HEK293T (cell line): Measurements from ENCODE around the gene AKAP8L.

Source experiments
- CTCF ChIA-PET: fragments of 350-600 bp; formaldehyde crosslinking; extraction: SDS; loops from one replicate; lab custom pipeline; 2021; ENCODE audit warnings: antibody characterized with exemption, inconsistent platforms; lab: Yijun Ruan, JAX
- POLR2A ChIA-PET: fragments of 350-600 bp; formaldehyde crosslinking; extraction: SDS; loops from one replicate; lab custom pipeline; 2020; ENCODE audit warnings: antibody characterized with exemption, inconsistent platforms; lab: Yijun Ruan, JAX
- DNase-seq: peaks from one replicate; pipeline ENCODE4 v3.0.0; 2012; ENCODE audit warnings: mixed read lengths; ENCODE audit errors: extremely low spot score
- ARNT ChIP-seq: fragments of 450-650 bp; IDR thresholded peaks from 2 replicates; pipeline ENCODE4 v1.6.1; 2017; ENCODE audit warnings: mild to moderate bottlenecking
- BHLHE40 ChIP-seq: fragments of 450-650 bp; IDR thresholded peaks from 2 replicates; pipeline ENCODE4 v1.6.1; 2016; ENCODE audit warnings: mild to moderate bottlenecking, moderate library complexity, borderline replicate concordance
- CTBP1 ChIP-seq: fragments of 450-650 bp; IDR thresholded peaks from 2 replicates; pipeline ENCODE4 v1.6.1; 2016; ENCODE audit warnings: borderline replicate concordance
- ELF4 ChIP-seq: fragments of 450-650 bp; IDR thresholded peaks from 2 replicates; pipeline ENCODE4 v1.6.1; 2017; ENCODE audit warnings: antibody characterized with exemption
- FOXA1 ChIP-seq: fragments of 450-650 bp; IDR thresholded peaks from 2 replicates; pipeline ENCODE4 v1.6.1; 2016; ENCODE audit warnings: mild to moderate bottlenecking
- FOXK2 ChIP-seq: fragments of 450-650 bp; IDR thresholded peaks from 2 replicates; pipeline ENCODE4 v1.6.1; 2016; ENCODE audit warnings: mild to moderate bottlenecking
- FOXM1 ChIP-seq: fragments of 450-650 bp; IDR thresholded peaks from 2 replicates; pipeline ENCODE4 v1.6.1; 2017; ENCODE audit warnings: mild to moderate bottlenecking, borderline replicate concordance
- HDGF ChIP-seq: fragments of 450-650 bp; IDR thresholded peaks from 2 replicates; pipeline ENCODE4 v1.6.1; 2017; ENCODE audit warnings: antibody characterized with exemption, borderline replicate concordance
- L3MBTL2 ChIP-seq: fragments of 450-650 bp; conservative IDR thresholded peaks from 2 replicates; pipeline ENCODE4 v1.6.1; 2016; ENCODE audit warnings: mild to moderate bottlenecking
- LEF1 ChIP-seq: fragments of 450-650 bp; IDR thresholded peaks from 2 replicates; pipeline ENCODE4 v1.6.1; 2017; ENCODE audit warnings: mild to moderate bottlenecking, borderline replicate concordance
- NFRKB ChIP-seq: fragments of 450-650 bp; IDR thresholded peaks from 2 replicates; pipeline ENCODE4 v1.6.1; 2016; ENCODE audit warnings: mild to moderate bottlenecking, moderate library complexity
- PKNOX1 ChIP-seq: fragments of 450-650 bp; IDR thresholded peaks from 2 replicates; pipeline ENCODE4 v1.6.1; 2016
- SP1 ChIP-seq: fragments of 450-650 bp; IDR thresholded peaks from 2 replicates; pipeline ENCODE4 v1.6.1; 2017
- SUZ12 ChIP-seq: fragments of 450-650 bp; IDR thresholded peaks from 2 replicates; pipeline ENCODE4 v1.6.1; 2016; ENCODE audit warnings: mild to moderate bottlenecking
- TARDBP ChIP-seq: fragments of 450-650 bp; IDR thresholded peaks from 2 replicates; pipeline ENCODE4 v1.6.1; 2016
- ZNF384 ChIP-seq: fragments of 450-650 bp; IDR thresholded peaks from 2 replicates; pipeline ENCODE4 v1.6.1; 2016

AKAP8L gene

DNA sequence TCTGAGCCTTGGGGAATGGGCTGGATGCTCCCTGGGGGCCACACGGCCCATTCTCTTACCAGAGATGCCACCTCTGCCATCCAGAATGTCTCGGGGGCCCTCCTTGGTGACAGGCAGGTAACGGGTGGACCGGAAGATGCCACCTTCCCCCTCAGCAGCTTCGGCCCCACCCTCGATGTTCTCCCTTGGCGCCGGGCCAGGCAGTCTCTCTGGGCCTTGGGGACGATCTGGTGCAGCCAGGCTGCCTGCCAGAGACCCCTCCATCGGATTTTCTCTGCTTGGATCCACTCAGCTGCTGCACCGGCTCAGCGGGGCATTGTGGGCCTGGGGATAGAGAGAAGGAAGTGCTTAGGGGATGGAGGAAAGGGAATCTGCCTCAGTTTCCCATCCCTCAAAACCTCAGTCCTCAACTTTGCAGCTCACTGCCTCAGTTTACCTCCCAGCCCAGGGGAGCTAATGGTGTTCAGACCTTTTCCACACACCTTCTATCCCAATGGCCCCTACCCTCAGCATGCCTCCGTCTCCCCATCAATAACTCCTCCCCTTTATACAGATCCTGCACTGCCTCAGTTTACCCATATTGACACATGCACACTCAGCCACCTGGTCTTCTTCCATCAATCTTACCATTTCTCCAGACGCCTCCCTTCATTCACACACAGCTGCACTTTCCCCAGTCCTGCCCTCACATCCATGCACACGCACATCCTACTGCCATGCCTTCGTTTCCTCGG lies 29.4 kb upstream of the AKAP8L start:
- DNase-seq, result no peak
- TF ChIP-seq FOXK2 (no peak), SP1 (no peak), ZNF384 (no peak), ARNT (no peak), TARDBP (no peak), FOXA1 (no peak), L3MBTL2 (no peak), LEF1 (no peak), CTBP1 (no peak), HDGF (no peak), FOXM1 (no peak)
- POLR2A ChIA-PET, result interaction anchor here (0.8 to 1.6 kb wide), 2 partner anchors 9 to 29 kb away, joined by 3 to 5 read pairs; partner anchors contain the start of gene AKAP8L
- CTCF ChIA-PET, result no interaction called here

DNA sequence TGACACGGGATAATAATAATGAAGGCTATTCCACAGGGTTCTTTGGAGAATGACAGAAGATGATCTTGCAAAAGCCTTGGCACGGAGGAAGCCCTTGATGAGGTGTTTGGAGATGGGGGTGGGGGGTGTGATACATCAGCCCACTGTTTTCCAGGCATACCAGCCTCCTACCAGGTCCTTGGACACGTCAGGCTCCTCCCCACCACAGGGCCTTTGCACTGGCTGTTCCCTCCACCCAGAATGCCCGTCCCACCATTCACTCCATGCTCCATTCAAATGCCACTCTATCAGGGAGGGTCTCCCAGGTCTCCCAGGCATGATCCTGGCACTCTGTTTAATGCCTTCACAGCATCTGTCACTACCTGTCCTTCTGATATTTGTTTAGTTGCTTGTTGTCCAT lies 28.3 kb upstream of the AKAP8L start:
- no peak for TF ChIP-seq ZNF384
- TF ChIP-seq LEF1, result no peak
- TF ChIP-seq HDGF, result no peak
- TF ChIP-seq NFRKB, result no peak
- POLR2A ChIA-PET, result interaction anchor here (1.6 kb wide), 1 partner anchor 28 kb away, joined by 5 read pairs; the partner anchor contains the start of gene AKAP8L
- CTCF ChIA-PET, result no interaction called here
- DNase-seq, result no peak

GRCh38 chr19:15445807-15446376 lies 27.1 kb upstream of the AKAP8L start:
- TF ChIP-seq ZNF384 (no peak), SP1 (no peak), LEF1 (no peak), ELF4 (no peak), SUZ12 (no peak), ARNT (no peak), FOXM1 (no peak), FOXA1 (no peak), PKNOX1 (no peak), NFRKB (no peak), BHLHE40 (no peak), CTBP1 (no peak)
- CTCF ChIA-PET, result no interaction called here
- DNase-seq, result no peak
- POLR2A ChIA-PET, result interaction anchor here (0.9 to 1.0 kb wide), 2 partner anchors 13 to 27 kb away, joined by 3 to 4 read pairs; partner anchors contain the start of gene AKAP8L

DNA sequence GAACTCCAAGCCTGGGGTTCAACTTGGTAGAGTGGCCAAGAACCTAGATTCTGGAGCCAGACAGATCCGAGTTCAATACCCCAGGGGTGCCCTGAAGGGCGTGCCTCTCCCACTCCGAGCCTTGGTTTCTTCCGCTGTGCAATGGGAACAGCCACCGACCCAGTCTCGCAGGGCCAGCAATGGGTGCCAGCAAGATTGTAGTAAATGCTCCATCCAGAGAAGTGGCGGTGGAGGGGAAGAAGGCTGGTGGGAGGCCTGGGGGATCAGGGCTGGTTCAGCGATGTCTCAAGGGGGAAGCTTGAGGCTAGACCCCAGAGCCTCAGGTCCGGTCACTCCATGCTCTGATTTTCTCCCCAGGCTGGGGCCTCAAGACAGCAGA lies 26.4 kb upstream of the AKAP8L start:
- ChIA-PET CTCF (no interaction called here), POLR2A (interaction anchor here (0.9 kb wide), 1 partner anchor 26 kb away, joined by 3 read pairs; the partner anchor contains the start of gene AKAP8L)
- TF ChIP-seq NFRKB, result no peak
- no peak for DNase-seq

DNA sequence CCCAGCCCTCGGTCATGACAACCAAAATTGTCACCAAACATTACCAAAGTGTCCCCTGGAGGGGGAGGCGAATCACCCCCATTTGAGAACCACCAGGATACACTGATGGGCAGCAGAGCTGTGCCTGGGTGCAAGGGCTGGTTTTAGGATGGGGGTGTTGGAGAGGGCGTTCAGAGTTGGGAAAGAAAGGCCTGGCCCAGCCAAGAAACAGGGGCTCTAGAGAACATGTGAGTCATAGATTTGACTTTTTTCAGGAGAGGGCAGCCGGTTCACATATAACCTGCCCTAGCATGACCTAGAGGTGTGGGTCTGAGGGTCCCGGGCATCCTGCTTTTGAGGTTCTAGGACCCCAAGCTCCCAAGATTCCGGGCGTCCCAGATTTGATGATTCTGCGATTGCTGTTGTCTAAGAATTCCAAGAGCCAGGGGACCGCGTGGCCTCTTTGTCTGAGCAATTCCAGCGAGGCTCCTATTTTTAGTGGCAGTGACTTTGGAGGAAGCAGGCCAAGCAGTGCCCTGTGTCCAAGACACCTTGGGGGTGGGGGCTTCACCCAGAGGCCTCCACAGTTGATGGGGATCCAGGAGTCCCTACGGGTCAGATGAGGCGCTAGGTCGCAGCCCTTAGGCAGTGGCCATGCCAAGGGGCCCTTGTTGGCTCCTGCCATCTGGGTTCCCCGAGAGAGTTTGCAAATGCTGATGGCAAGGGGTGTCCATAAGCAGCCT lies 25.9 kb upstream of the AKAP8L start:
- ChIA-PET POLR2A (no interaction called here), CTCF (no interaction called here)
- TF ChIP-seq SP1, result no peak
- no peak for TF ChIP-seq ZNF384
- no peak for TF ChIP-seq LEF1
- DNase-seq, result no peak

DNA sequence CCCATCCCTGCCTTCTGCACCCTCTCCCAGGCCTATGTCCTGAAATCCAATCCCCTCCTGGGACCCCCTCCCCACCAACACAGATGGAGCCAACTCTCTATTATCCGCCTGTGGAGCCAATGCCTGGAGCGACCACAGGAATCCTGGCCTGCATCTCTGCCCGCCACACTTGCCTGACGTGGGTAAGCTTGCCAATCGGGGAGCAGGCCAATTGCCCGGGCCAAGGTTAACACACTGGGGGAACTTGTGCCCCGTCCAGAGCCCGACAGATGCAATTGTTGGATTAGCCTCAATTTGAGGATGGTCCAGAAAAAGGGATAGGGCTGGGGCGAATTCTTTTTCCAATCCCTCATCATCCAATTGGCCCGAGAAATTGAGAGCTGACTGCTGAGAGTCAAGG lies 25.1 kb upstream of the AKAP8L start:
- ChIA-PET CTCF (no interaction called here), POLR2A (no interaction called here)
- no peak for TF ChIP-seq PKNOX1
- TF ChIP-seq SUZ12, result no peak
- no peak for TF ChIP-seq NFRKB
- no peak for TF ChIP-seq LEF1
- DNase-seq, result no peak

DNA sequence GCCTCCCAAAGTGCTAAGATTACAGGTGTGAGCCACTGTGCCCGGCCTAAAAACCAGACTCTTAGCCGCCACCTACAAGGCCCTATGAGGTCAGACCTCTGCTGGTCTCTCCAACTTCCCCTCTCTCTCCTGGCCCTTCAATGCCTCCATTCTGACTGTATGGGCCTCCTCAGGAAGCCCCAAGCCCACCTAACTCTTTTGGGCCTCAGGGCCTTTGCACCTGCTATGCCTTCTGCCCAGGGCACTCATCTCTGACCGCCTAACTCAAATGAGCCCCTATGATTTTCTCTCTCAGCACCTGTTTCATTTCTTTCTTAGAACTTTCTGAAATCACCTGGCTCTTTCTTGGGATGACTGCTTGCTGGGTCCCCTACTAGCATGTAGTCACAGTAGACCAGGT lies 24.5 kb upstream of the AKAP8L start:
- TF ChIP-seq PKNOX1 (no peak), LEF1 (no peak), NFRKB (no peak), SUZ12 (no peak), HDGF (no peak), ELF4 (no peak), ARNT (no peak), SP1 (no peak)
- CTCF ChIA-PET, result no interaction called here
- POLR2A ChIA-PET, result no interaction called here
- DNase-seq, result no peak
